Sigmoid colon (tissue), 7 donors: Measurements from ENCODE around the gene UCMA. TPM values are rescaled to one million over a fixed set of nuclear protein-coding genes. Genes with fewer than 3 reads are reported as not detected.
A peak's percentile ranks its signal among the peaks of the same experiment; 100 is the strongest.

Source experiments
- DNase-seq: peaks from one replicate; pipeline ENCODE4 v3.0.0-alpha.2; 2019
- H3K27ac ChIP-seq, 4 donors: fragments of 200-600 bp; sonication (generic); one replicate each; pipeline ENCODE4 v1.5.1; 2016 to 2019; ENCODE audit warnings: mild to moderate bottlenecking in 1 of 4
- H3K27me3 ChIP-seq, 3 donors: fragments of 200-600 bp; sonication (generic); one replicate each; pipeline ENCODE4 v1.5.1; 2019; ENCODE audit warnings: mild to moderate bottlenecking in 1 of 3
- H3K36me3 ChIP-seq, 4 donors: fragments of 200-600 bp; sonication (generic); one replicate each; pipeline ENCODE4 v1.5.1; 2016 to 2019
- H3K4me1 ChIP-seq, 4 donors: fragments of 200-600 bp; sonication (generic); one replicate each; pipeline ENCODE4 v1.5.1; 2017 to 2019
- H3K4me3 ChIP-seq, 4 donors: fragments of 200-600 bp; sonication (generic); one replicate each; pipeline ENCODE4 v1.5.1; 2017 to 2019; ENCODE audit warnings: mild to moderate bottlenecking in 2 of 4, moderate library complexity in 1 of 4
- H3K9me3 ChIP-seq, 4 donors: fragments of 200-600 bp in 3 of 4; sonication (generic) in 3 of 4; one replicate each; pipeline versions ENCODE4 v1.5.1 to v1.6.1; 2013 to 2019
- CTCF ChIP-seq, 4 experiments: fragments of 450-650 bp in 3 of 4; fragments of 200-600 bp in 1 of 4; IDR thresholded peaks; one replicate each; pipeline ENCODE4 v1.5.1; 2016 to 2019; ENCODE audit warnings: antibody characterized with exemption in 4 of 4, mild to moderate bottlenecking in 3 of 4, moderate library complexity in 2 of 4
- EP300 ChIP-seq, 4 donors: sonication (generic); formaldehyde crosslinking; IDR thresholded peaks; one replicate each; pipeline ENCODE4 v1.6.1; 2017; ENCODE audit warnings: antibody characterized with exemption in 4 of 4
- POLR2A ChIP-seq, 2 donors: fragments of 450-650 bp; IDR thresholded peaks; one replicate each; pipeline ENCODE4 v1.6.1; 2016; ENCODE audit warnings: antibody characterized with exemption in 2 of 2, mild to moderate bottlenecking in 2 of 2, moderate library complexity in 2 of 2
- POLR2AphosphoS5 ChIP-seq, 4 donors: sonication (generic); formaldehyde crosslinking; IDR thresholded peaks; one replicate each; pipeline ENCODE4 v1.6.1; 2017; ENCODE audit warnings: antibody characterized with exemption in 4 of 4
- WGBS, 2 donors: extraction: QIAGEN DNeasy Blood & Tissue Kit; methylation state at CpG; one replicate each; pipeline ENCODE4 v1.1.7; 2013; 5-methylcytosine and 5-hydroxymethylcytosine counted together
- intact Hi-C: fragments of 100-400 bp; cut with DNase I; formaldehyde crosslinking; loops from one replicate; pipeline ENCODE4 v1.15.1; 2023
- polyA plus RNA-seq, 3 donors: library from polyadenylated mRNA; stranded (reverse); fragments of 200-250 nt; gene quantifications; one replicate each; pipeline ENCODE4 v1.2.3, GENCODE V29; 2013
- total RNA-seq, 4 donors: library from RNA; depleted of rRNA; stranded (reverse); fragments of >200 nt; gene quantifications; one replicate each; pipeline ENCODE4 v1.1.0, GENCODE V29; 2016
- donor health status: healthy with polysubstance abuse.
- donor health status: Bipolar disorder and iron deficiency.
- donor health status: healthy.

Gene UCMA
- total and polyA plus RNA-seq, 7 donors: not detected

GRCh38 chr10:13270877-13271551, 36.8 kb upstream of the UCMA start:
- WGBS, 2 donors: 34 to 78% methylated on average over 9 of the region's 9 CpGs
- Histone ChIP-seq H3K27ac (peak overlapping the region in 1 of 4 donors; percentile 27), H3K9me3 (no peaks in the 10 kb centered on the region)

GRCh38 chr10:13268841-13269240, 34.7 kb upstream of the UCMA start:
- 25 to 51% methylated on average over 3 of the region's 3 CpGs for WGBS, 2 donors
- H3K4me3 ChIP-seq: no peak overlapping the region
- no peak overlapping the region for H3K27ac ChIP-seq
- DNase-seq: no peak
- H3K36me3 ChIP-seq: no peaks in the 10 kb centered on the region
- H3K4me1 ChIP-seq: peaks cover 0 to 13% (median 4%) of the 10 kb centered on the region in 4 donors
- TF ChIP-seq CTCF (IDR thresholded peaks at IDR 0.05) (no peak), POLR2AphosphoS5 (IDR thresholded peaks at IDR 0.05) (no peak), POLR2A (IDR thresholded peaks at IDR 0.05) (no peak), EP300 (IDR thresholded peaks at IDR 0.05) (no peak)
- H3K27me3 ChIP-seq: no peaks in the 10 kb centered on the region
- intact Hi-C loops: no loop called here
- H3K9me3 ChIP-seq: no peaks in the 10 kb centered on the region

More at GRCh38 chr10:13270877-13271551, 36.8 kb upstream of the UCMA start:
- Histone ChIP-seq H3K27me3 (no peaks in the 10 kb centered on the region), H3K4me1 (peaks cover 0 to 13% (median 4%) of the 10 kb centered on the region in 4 donors), H3K36me3 (no peaks in the 10 kb centered on the region), H3K4me3 (no peak overlapping the region)
- intact Hi-C loops: no loop called here
- DNase-seq: no peak
- no peak for TF ChIP-seq EP300 (IDR thresholded peaks at IDR 0.05)
- no peak for TF ChIP-seq CTCF (IDR thresholded peaks at IDR 0.05)
- no peak for TF ChIP-seq POLR2A (IDR thresholded peaks at IDR 0.05)
- TF ChIP-seq POLR2AphosphoS5 (IDR thresholded peaks at IDR 0.05): no peak

GRCh38 chr10:13268310-13268709, 34.1 kb upstream of the UCMA start:
- no peaks in the 10 kb centered on the region for H3K36me3 ChIP-seq
- H3K9me3 ChIP-seq: no peaks in the 10 kb centered on the region
- no peak overlapping the region for H3K4me3 ChIP-seq
- TF ChIP-seq CTCF (IDR thresholded peaks at IDR 0.05): no peak
- H3K27ac ChIP-seq: no peak overlapping the region
- DNase-seq: no peak
- H3K27me3 ChIP-seq: peaks cover 0 to 3% (median 0%) of the 10 kb centered on the region in 3 donors
- intact Hi-C loops: no loop called here
- peaks cover 0 to 13% (median 4%) of the 10 kb centered on the region in 4 donors for H3K4me1 ChIP-seq
- WGBS, 2 donors: 73 to 98% methylated on average over 4 of the region's 4 CpGs

GRCh38 chr10:13263591-13263990, 29.4 kb upstream of the UCMA start:
- no peaks in the 10 kb centered on the region for H3K36me3 ChIP-seq
- H3K27ac ChIP-seq: no peak overlapping the region
- H3K4me1 ChIP-seq: no peaks in the 10 kb centered on the region
- WGBS, 2 donors: 82 to 87% methylated on average over 7 of the region's 7 CpGs
- peaks cover 0 to 2% (median 0%) of the 10 kb centered on the region in 4 donors for H3K9me3 ChIP-seq
- intact Hi-C loops: no loop called here
- DNase-seq: no peak
- H3K4me3 ChIP-seq: no peak overlapping the region
- peaks cover 0 to 3% (median 0%) of the 10 kb centered on the region in 3 donors for H3K27me3 ChIP-seq
- TF ChIP-seq CTCF (IDR thresholded peaks at IDR 0.05) (no peak), POLR2AphosphoS5 (IDR thresholded peaks at IDR 0.05) (no peak), POLR2A (IDR thresholded peaks at IDR 0.05) (no peak), EP300 (IDR thresholded peaks at IDR 0.05) (no peak)

GRCh38 chr10:13262433-13262832, 28.3 kb upstream of the UCMA start:
- intact Hi-C loops: no loop called here
- H3K36me3 ChIP-seq: no peaks in the 10 kb centered on the region
- 92 to 95% methylated on average over 1 of the region's 1 CpG for WGBS, 2 donors
- no peak overlapping the region for H3K4me3 ChIP-seq
- no peak for TF ChIP-seq CTCF (IDR thresholded peaks at IDR 0.05)
- no peak for TF ChIP-seq POLR2A (IDR thresholded peaks at IDR 0.05)
- no peak for TF ChIP-seq POLR2AphosphoS5 (IDR thresholded peaks at IDR 0.05)
- no peak for TF ChIP-seq EP300 (IDR thresholded peaks at IDR 0.05)
- no peak overlapping the region for H3K27ac ChIP-seq
- no peak for DNase-seq
- no peaks in the 10 kb centered on the region for H3K4me1 ChIP-seq
- H3K9me3 ChIP-seq: peaks cover 0 to 2% (median 0%) of the 10 kb centered on the region in 4 donors
- H3K27me3 ChIP-seq: peaks cover 0 to 3% (median 0%) of the 10 kb centered on the region in 3 donors
